GM21528 (cell line): Measurements from ENCODE around the gene AKT2.
"Not testable (repeated sequence)": the region's sequence is repeated elsewhere in the genome, so short reads cannot be mapped to it uniquely, and the experiment has no call there.

ENCODE experiments used
- ATAC-seq: cut with Tn5 transposase; IDR thresholded peaks from one replicate; pipeline ENCODE4 v1.9.1; 2021; ENCODE audit warnings: mild to moderate bottlenecking, moderate library complexity; ENCODE audit not compliant: unreplicated experiment, low FRiP score

AKT2 gene

DNA sequence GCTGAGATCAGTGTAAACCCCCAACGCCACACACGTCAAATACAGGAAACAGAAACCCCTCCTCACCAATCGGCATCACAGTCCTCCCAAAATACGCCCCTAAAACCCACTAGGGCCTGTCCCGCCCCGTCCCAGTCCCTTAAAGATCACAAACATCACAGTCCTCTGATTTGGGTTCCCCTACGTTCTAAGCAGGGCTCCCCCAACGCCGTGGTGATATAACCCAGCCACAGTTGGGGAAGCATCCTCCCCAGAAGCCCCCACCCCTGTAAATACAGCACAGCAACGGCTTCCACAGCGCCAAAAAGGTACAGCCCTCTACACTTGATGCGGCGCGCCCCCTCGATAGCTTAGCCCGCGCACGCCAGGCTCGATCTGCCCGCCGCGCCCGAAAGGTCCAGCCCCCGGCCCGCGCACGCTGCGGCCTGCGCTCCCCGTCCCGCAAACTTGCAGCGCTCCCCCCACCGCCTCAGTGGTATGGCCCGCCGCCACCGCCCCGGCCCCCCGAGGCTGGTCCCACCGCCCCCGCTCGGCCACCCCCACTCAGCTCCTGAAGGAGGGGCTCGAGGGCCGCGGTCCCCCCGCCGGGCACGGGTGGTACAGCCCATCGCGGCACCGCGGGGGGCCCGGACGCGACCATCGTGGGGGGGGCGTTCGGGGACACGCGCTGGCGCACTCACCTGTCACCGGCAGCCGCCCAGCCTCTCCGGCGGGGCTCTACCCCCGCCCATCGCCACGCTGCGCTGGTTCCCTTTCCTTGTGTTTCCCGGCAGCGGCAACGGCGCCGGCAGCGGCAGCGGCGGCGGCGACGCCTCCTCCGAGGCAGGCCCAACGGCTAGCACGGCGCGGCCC, at the start of gene AKT2:
AKT2 (minus strand) TSS at position 845 of the 852 bp plus-strand sequence. CDS start 20,078 bp downstream, outside the sequence.
- ATAC-seq = peak; percentile 36

DNA sequence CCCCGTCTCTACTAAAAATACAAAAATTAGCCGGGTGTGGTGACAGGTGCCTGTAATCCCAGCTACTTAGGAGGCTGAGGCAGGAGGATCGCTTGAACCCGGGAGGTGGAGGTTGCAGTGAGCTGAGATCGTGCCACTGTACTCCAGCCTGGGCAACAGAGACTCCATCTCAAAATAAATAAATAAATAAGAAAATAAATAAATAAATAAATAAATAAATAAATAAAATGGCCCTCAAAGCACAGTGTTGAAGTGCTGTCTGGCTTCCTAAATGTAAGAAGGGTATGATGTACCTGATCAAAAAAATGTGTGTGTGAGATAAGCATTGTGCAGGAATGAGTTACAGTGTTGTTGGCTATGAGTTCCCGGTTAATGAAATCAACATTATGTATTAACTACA, 47.9 kb upstream of the AKT2 start:
- not testable (repeated sequence) for ATAC-seq

- no peak for ATAC-seq
These were observed 47.5 kb upstream of the AKT2 start for GRCh38 chr19:40332669-40333068.

GRCh38 chr19:40331052-40331451, 45.9 kb upstream of the AKT2 start:
- no peak for ATAC-seq

GRCh38 chr19:40326201-40326600, 41.1 kb upstream of the AKT2 start:
- no peak for ATAC-seq

DNA sequence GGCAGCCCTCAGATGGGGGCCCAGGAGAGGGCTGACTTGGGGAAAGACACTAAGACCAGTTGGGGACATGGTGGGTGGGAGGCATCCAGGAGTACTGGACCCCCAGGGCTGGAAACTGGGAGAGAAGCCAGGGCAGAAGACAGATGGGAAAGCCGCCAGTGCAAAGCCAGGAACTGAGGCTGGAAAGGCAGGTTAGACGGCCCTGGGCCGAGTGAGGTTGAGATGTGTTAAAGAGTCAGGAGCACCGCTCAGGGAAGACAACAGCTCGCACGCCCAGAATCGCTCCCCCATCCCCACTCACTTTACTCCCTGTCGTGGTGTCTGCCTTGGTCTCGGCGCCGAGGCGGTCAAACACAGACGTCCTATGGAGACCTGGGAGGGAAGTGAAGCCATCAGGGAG, 38.6 kb upstream of the AKT2 start:
- ATAC-seq = no peak

- ATAC-seq = no peak
These were observed 37.9 kb upstream of the AKT2 start for GRCh38 chr19:40322951-40323615.

DNA sequence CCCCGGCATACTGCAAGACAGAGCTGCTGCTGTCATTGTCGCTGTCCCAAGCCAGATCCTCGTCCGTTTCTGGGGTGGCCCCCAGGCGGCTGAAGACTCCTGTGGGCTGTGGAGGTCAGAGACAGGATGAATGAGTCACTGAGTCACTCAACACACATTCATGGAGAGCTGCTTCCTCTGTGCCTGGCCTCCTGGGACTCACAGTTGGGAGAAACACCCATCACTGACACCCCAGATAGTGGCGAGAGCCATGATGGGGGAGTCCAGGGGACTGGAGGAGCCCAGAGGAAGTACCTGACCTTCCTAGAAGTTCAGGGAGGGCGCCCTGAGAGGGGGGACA, 37.1 kb upstream of the AKT2 start:
- ATAC-seq = no peak

- ATAC-seq = no peak
These were observed 36.6 kb upstream of the AKT2 start for GRCh38 chr19:40321566-40322270.

- no peak for ATAC-seq
These were observed 35.9 kb upstream of the AKT2 start for GRCh38 chr19:40321076-40321475.

GRCh38 chr19:40320558-40320935, 35.4 kb upstream of the AKT2 start:
- ATAC-seq = no peak

GRCh38 chr19:40317338-40317737, 32.2 kb upstream of the AKT2 start:
- ATAC-seq = no peak

- no peak for ATAC-seq
These were observed 30.8 kb upstream of the AKT2 start for GRCh38 chr19:40315812-40316470.

DNA sequence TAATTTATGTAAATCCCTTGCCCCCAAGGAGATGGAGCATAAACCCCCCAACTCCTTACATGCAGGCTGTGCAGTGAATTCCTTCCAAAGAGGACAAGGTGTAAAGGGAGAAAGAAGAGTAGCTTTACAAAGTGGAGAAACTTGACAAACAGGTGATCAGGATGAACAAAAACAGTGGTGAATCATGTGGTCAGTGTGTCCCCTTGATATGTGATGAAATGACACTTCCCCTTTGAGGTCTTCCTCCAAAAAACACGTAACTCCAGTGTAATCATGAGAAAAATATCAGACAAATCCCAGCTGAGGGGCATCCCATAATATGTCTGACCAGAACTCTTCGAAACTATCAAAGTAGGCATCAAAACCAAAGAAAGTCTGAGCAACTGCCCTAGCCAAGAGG, 29.5 kb upstream of the AKT2 start:
- ATAC-seq = no peak

DNA sequence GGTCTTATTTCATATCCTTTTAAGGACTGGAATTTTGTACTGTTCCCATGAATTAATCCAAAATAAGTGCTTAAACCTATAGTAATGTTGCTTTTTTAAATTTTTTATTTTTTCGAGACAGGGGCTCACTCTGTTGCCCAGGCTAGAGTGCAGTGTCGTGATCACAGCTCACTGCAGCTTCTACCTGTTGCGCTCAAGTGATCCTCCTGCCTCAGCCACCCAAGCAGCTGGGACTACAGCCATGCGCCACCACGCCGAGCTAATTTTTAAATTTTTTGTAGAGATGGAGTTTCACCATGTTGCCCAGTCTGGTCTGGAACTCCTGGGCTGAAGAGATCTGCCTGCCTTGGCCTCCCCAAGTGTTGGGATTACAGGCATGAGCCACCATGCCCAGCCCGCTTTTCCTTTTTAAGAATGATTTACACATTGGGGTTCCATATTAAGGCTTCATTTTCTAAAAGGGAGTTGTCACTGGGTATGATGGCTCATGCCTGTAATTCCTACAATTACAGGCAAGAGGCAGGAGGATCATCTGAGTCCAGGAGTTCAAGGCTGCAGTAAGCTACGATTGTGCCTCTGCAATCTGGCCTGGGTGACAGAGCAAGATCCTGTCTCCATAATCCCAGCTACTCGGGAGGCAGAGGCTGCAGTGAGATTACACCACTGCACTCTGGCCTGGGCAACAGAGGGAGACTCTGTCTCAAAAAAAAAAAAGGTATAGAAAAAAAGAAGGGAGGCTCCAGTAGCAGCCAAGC, 28.3 kb upstream of the AKT2 start:
- no peak for ATAC-seq

DNA sequence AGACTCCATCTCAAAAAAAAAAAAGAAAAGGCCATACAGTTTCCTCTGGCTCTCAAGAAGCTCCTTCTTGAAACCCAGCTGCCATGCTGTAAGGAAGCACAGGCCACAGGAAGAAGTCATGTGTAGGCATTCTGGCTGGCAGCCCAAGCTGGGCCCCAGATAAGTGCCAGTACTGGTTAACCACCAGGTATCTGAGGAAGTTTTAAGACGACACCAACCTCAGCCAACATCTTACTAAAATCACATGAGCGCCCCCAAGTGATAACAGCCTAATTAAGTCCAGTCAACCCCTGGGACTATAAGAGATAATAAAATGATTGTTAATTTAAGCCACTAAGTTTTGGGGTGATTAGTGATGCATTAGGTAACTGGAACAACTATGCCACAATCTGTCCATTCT, 27.4 kb upstream of the AKT2 start:
- no peak for ATAC-seq

DNA sequence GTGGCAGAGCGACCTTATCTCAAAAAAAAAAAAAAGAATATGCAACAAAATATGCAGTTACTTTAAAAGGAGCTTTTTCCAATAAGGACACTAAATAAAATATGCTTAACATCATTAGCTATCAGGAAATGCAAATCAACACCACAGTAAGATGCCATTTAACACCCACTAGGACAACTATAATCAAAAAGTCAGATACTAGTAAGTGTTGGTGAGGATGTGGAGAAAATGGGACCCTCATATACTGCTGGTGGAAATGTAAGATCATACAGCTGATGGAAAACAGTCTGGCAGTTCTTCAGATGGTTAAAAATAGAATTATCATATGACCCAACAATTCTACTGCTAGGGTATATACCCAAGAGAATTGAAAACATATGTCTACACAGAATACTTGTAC, 24.5 kb upstream of the AKT2 start:
- no peak for ATAC-seq

DNA sequence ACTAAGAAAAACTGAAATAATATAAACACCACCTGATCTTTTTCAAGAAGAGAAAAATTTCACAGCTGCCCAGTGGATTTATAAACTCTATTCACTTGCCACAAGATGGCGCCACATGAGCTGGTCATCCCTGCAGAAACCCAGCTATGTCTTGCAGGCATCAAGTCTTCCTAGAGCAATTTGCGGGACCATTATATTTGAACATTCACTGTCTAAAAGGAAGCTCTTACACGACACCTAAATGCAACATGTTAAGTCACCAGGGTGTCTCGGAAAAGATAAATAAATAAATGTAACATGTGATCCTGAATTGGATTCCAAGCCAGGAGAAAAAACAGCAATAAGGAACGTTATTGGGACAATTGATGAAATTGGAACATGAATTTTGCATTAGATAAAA, 20.3 kb upstream of the AKT2 start:
- ATAC-seq = no peak

DNA sequence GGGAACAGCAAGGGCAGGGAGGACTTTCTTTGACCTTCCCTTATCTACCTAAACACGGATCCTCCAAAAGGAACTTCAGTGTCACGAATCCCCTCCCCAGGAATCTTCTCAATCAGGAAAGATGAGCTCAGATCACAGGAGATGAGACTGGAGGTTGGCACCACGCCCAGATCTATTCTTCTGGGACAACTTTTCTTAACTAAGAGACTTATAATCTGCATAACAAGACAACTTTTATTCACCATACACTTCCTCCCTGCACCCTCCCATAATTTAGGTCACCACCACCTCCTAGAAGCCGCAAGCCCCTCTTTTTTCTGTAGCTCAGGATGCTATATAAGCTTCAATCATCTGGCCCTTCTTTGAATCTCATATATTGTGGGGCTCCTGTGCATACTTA, 19.2 kb upstream of the AKT2 start:
- no peak for ATAC-seq

GRCh38 chr19:40303765-40304164, 18.6 kb upstream of the AKT2 start:
- ATAC-seq = no peak
